MCF 10A (cell line): ENCODE data around the gene SHROOM3. TPM values are rescaled to one million over a fixed set of nuclear protein-coding genes. Genes with fewer than 3 reads are reported as not detected.
A peak's percentile ranks its signal among the peaks of the same experiment; 100 is the strongest.

Experiments used
- BruUV-seq: library from RNA; stranded (reverse); fragments of 400-500 nt; replicated peaks from 2 replicates; lab custom pipeline; 2021; lab: Mats Ljungman, UMichigan
- CTCF ChIA-PET: fragments of 300-600 bp; sonication (Branson Sonifier 250); formaldehyde crosslinking; extraction: SDS; loops from one replicate; lab custom pipeline; 2021; ENCODE audit warnings: antibody characterized with exemption, inconsistent platforms; lab: Yijun Ruan, JAX
- POLR2A ChIA-PET: fragments of 300-600, 350-650 bp; sonication (Branson Sonifier 250); formaldehyde crosslinking; extraction: SDS; loops from one replicate; lab custom pipeline; 2020; ENCODE audit warnings: antibody characterized with exemption, inconsistent platforms; lab: Yijun Ruan, JAX
- DNase-seq: peaks from one replicate; pipeline ENCODE4 v3.0.0-alpha.2; 2018; ENCODE audit not compliant: unreplicated experiment
- H3K27ac Mint-ChIP-seq: one replicate; pipeline ENCODE4 v1.8.0; 2022; ENCODE audit warnings: mild to moderate bottlenecking, low read depth, mixed read lengths; ENCODE audit not compliant: unreplicated experiment
- H3K27me3 Mint-ChIP-seq: one replicate; pipeline ENCODE4 v1.8.0; 2022; ENCODE audit warnings: mixed read lengths; ENCODE audit not compliant: insufficient read depth, unreplicated experiment
- H3K36me3 Mint-ChIP-seq: one replicate; pipeline ENCODE4 v1.8.0; 2022; ENCODE audit warnings: mild to moderate bottlenecking, moderate library complexity, mixed read lengths; ENCODE audit not compliant: insufficient read depth, unreplicated experiment
- H3K4me1 Mint-ChIP-seq: one replicate; pipeline ENCODE4 v1.8.0; 2022; ENCODE audit warnings: mixed read lengths; ENCODE audit not compliant: insufficient read depth, unreplicated experiment
- H3K4me3 Mint-ChIP-seq: one replicate; pipeline ENCODE4 v1.8.0; 2022; ENCODE audit warnings: mild to moderate bottlenecking, moderate library complexity, mixed read lengths; ENCODE audit not compliant: unreplicated experiment
- H3K9me3 Mint-ChIP-seq: one replicate; pipeline ENCODE4 v1.8.0; 2022; ENCODE audit warnings: mixed read lengths; ENCODE audit not compliant: unreplicated experiment
- intact Hi-C: fragments of 100-400 bp; cut with micrococcal nuclease; formaldehyde crosslinking; loops from 2 replicates; pipeline ENCODE4 v1.14.1; 2022
- total RNA-seq: library from RNA; stranded (reverse); gene quantifications from 2 replicates; pipeline ENCODE4 v1.2.3, GENCODE V29; 2022
- TF ChIP-seq, protein P1 (sequence below): fragments of 200-600 bp; IDR thresholded peaks from one replicate; pipeline ENCODE4 v1.8.0; 2022; ENCODE audit warnings: antibody characterized with exemption, mild to moderate bottlenecking; ENCODE audit not compliant: unreplicated experiment

Gene SHROOM3
- total RNA-seq, 1 experiment from 2014 or later = 20.7 TPM

DNA sequence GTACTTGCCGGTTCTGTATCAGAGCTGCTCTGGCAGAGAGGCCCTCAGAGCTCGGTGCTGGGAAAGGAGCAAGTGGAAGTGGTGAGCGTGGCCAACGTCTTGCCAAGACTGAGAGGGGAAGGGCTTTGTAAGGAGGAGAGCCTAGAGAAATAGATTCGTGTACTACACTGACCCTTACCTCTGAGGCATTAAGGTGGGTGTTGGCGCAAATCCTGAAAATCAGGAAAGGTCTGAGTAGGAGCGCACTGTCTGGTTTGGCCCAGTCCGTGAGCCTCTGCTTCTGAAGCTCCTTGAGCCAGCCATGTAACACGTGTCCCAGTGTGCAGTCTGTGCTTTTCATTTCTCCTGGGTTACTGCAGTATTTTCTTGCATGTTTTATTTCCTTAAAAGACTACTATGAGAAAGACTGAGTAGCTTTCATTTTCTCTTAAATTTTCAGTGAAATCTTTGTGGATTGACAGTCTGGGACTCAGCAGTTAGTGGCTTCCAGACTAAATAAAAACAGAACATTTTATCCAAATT is 322.4 kb downstream of the SHROOM3 start:
- Mint-ChIP-seq H3K27ac (no peak overlapping the region), H3K4me3 (no peak overlapping the region), H3K9me3 (no peaks in the 10 kb centered on the region), H3K27me3 (no peaks in the 10 kb centered on the region), H3K36me3 (peaks cover 38% of the 10 kb centered on the region), H3K4me1 (peaks cover 17% of the 10 kb centered on the region)
- CTCF ChIA-PET = interaction anchor here (0.6 to 2.3 kb wide), 23 partner anchors 9 to 450 kb away, joined by 3 to 13 read pairs (median 4); no protein-coding TSS in a partner anchor
- intact Hi-C loops = loop anchor here (10.0 kb wide), 3 partner anchors 197 to 447 kb away; no protein-coding TSS in a partner anchor
- no TSS peak for BruUV-seq
- POLR2A ChIA-PET = interaction anchor here (0.6 to 1.0 kb wide), 3 partner anchors 133 to 323 kb away, joined by 3 read pairs; no protein-coding TSS in a partner anchor
- TF ChIP-seq, protein P1, sequence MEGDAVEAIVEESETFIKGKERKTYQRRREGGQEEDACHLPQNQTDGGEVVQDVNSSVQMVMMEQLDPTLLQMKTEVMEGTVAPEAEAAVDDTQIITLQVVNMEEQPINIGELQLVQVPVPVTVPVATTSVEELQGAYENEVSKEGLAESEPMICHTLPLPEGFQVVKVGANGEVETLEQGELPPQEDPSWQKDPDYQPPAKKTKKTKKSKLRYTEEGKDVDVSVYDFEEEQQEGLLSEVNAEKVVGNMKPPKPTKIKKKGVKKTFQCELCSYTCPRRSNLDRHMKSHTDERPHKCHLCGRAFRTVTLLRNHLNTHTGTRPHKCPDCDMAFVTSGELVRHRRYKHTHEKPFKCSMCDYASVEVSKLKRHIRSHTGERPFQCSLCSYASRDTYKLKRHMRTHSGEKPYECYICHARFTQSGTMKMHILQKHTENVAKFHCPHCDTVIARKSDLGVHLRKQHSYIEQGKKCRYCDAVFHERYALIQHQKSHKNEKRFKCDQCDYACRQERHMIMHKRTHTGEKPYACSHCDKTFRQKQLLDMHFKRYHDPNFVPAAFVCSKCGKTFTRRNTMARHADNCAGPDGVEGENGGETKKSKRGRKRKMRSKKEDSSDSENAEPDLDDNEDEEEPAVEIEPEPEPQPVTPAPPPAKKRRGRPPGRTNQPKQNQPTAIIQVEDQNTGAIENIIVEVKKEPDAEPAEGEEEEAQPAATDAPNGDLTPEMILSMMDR = no peak
- no peak for DNase-seq

DNA sequence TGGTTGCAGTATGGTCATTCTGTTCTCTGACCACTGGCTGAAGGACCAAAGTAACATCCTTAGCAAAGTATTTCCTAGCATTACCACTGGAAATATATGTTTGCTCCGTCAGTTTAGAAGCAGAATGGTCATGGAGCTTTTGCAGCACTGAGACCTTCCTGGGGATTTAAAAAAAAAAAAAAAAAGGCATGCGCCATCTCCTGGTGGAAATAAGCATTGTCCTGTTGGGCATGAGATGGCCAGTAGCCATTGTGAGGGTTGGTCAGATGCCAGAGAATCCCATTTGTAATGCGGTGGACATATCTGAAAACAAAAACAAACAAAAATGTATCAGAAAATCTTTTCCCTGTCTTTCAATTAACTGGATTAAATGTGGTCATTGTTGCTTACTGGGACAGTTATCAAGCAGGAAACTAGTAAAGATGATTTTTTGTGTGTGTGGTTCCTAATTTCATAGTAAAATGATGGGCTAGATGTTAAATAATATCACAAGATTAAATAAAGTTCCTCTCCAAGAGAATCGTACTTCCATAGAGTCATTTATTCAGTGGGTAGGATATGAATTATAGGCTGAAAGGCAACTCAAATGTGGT is 323.4 kb downstream of the SHROOM3 start:
- Mint-ChIP-seq H3K36me3 (peaks cover 34% of the 10 kb centered on the region), H3K27ac (no peak overlapping the region), H3K4me3 (no peak overlapping the region), H3K27me3 (no peaks in the 10 kb centered on the region), H3K4me1 (peaks cover 8% of the 10 kb centered on the region), H3K9me3 (no peaks in the 10 kb centered on the region)
- TF ChIP-seq, protein P1 = peak; percentile 52
- CTCF ChIA-PET = interaction anchor here (0.7 to 2.3 kb wide), 13 partner anchors 8 to 327 kb away, joined by 3 to 13 read pairs (median 4); no protein-coding TSS in a partner anchor
- peak; percentile 80 for DNase-seq
- POLR2A ChIA-PET = interaction anchor here (0.6 to 1.0 kb wide), 3 partner anchors 134 to 324 kb away, joined by 3 read pairs; no protein-coding TSS in a partner anchor
- BruUV-seq = no TSS peak
- intact Hi-C loops = loop anchor here (1.0 to 10.0 kb wide), 5 partner anchors 70 to 446 kb away; no protein-coding TSS in a partner anchor

DNA sequence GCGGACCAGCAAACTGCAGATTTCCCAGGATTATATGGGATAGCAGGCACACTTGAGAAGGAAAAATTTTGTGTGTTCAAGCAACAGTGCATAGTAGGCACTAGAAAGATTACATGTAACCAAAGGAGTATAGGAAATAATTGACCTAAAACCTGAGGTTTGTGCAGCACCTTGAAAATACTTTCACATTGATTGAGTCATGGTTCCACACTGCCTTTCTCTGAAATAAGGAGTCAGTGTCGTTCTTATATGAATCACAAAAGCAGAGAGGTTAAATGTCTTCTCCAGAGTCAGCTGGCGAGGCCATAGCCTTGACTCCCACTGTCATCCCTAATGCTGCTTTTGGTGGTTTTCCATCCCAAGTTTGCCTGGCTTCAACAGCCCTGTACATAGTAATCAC is 324.0 kb downstream of the SHROOM3 start:
- Mint-ChIP-seq H3K4me3 (no peak overlapping the region), H3K27ac (no peak overlapping the region), H3K9me3 (no peaks in the 10 kb centered on the region), H3K4me1 (peaks cover 2% of the 10 kb centered on the region), H3K36me3 (peaks cover 32% of the 10 kb centered on the region), H3K27me3 (no peaks in the 10 kb centered on the region)
- intact Hi-C loops = loop anchor here (1.0 to 10.0 kb wide), 5 partner anchors 70 to 446 kb away; no protein-coding TSS in a partner anchor
- DNase-seq = no peak
- TF ChIP-seq, protein P1 = no peak
- ChIA-PET POLR2A (interaction anchor here (0.6 kb wide), 1 partner anchor 21 kb away, joined by 3 read pairs; no protein-coding TSS in a partner anchor), CTCF (interaction anchor here (0.5 to 2.2 kb wide), 4 partner anchors 248 to 329 kb away, joined by 3 to 18 read pairs (median 5); no protein-coding TSS in a partner anchor)
- no TSS peak for BruUV-seq

DNA sequence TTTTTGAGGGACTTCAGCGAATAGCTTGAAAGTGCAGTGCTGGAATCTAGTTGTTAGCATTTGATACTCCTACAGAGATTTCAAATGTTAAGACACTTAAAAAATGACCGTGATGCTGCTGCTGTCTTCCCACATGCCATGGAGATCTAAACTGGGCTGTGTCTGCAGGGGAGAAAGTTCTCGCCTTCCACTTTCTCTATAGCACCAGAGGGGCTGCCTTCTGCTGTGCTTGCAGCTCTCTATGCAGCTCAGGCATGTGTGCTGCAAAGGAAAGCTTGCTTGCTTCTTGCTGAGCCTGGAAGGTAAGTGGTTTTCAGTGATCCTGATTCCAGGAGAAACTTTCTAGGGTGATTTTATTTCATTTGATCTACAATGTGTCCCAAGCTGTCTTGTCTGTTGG is 325.2 kb downstream of the SHROOM3 start:
- Mint-ChIP-seq H3K4me1 (no peaks in the 10 kb centered on the region), H3K36me3 (peaks cover 28% of the 10 kb centered on the region), H3K4me3 (no peak overlapping the region), H3K27ac (no peak overlapping the region), H3K27me3 (no peaks in the 10 kb centered on the region), H3K9me3 (no peaks in the 10 kb centered on the region)
- DNase-seq = no peak
- no TSS peak for BruUV-seq
- POLR2A ChIA-PET = interaction anchor here (0.6 kb wide), 2 partner anchors 382 to 682 kb away, joined by 3 read pairs; no protein-coding TSS in a partner anchor
- TF ChIP-seq, protein P1 = no peak
- intact Hi-C loops = no loop called here
- CTCF ChIA-PET = interaction anchor here (0.6 to 2.2 kb wide), 8 partner anchors 12 to 330 kb away, joined by 3 to 18 read pairs (median 3); no protein-coding TSS in a partner anchor
